Measurements from ENCODE around the gene RPL27.

The RPL27 gene

DNA sequence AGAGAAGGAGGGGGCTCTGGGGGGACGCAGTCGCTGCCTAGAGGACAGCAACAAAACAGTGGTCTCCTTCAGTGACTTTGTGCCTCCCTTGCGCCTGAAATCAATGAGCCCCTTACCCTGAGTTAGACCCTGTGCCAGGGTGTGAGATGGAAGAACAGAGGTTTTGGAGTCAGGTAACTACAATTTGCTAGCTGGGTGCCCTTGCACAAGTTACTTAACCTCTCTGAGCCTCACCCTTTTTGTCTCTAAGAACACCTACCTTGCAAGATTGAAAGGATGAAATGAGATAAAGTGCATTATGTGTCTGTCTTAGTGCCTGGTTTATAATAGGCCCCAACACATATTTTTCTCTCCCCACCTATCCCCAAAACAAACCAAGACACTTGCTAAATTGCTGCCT lies 36.7 kb downstream of the RPL27 start:
- H3K9ac ChIP-seq (ENCODE audit: low read length) = peak overlapping the region; percentile 74
- no peaks in the 10 kb centered on the region for H3K27me3 ChIP-seq (ENCODE audit: control insufficient read depth, insufficient read depth, low read length)
- no peaks in the 10 kb centered on the region for H3K36me3 ChIP-seq (ENCODE audit: control insufficient read depth, insufficient read depth, low read length)
- peaks cover 55% of the 10 kb centered on the region for H3K4me1 ChIP-seq (ENCODE audit: control insufficient read depth, insufficient read depth, low read length)
- no peaks in the 10 kb centered on the region for H3K9me3 ChIP-seq (ENCODE audit: control insufficient read depth, insufficient read depth, low read depth, low read length)
- H3K27ac ChIP-seq (ENCODE audit: low read depth, low read length) = peak overlapping the region; percentile 10; the same call in 1 of the 2 replicates
- 0 out of 2 replicates have a peak overlapping the region, but pooled peaks have one; percentile 44 for H3K4me3 ChIP-seq (ENCODE audit: low read depth, low read length)

DNA sequence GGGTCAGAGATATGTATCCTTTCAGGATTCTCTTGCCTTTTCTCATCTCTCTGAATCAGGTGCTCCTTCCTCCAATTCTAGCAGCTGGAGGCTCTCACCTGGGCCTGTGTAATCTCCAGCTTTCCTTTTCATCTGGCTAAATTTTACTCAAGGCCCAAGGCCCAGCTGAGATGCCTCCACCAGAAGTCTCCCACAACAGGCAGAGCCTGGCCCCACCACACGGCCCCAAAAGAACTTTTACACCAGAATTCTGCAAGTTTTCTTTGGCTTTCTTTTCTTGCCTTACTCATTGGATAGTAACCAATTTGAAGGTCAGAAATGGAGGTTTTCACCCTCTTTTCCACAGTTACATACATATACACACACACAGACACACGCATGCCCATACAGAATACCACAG lies 41.4 kb downstream of the RPL27 start:
- no peaks in the 10 kb centered on the region for H3K9me3 ChIP-seq (ENCODE audit: control insufficient read depth, insufficient read depth, low read depth, low read length)
- H3K4me3 ChIP-seq (ENCODE audit: low read depth, low read length) = no peak overlapping the region
- H3K9ac ChIP-seq (ENCODE audit: low read length) = no peak overlapping the region
- 0 out of 2 replicates have a peak overlapping the region, but pooled peaks have one; percentile 10 for H3K27ac ChIP-seq (ENCODE audit: low read depth, low read length)
- peaks cover 61% of the 10 kb centered on the region for H3K4me1 ChIP-seq (ENCODE audit: control insufficient read depth, insufficient read depth, low read length)
- no peaks in the 10 kb centered on the region for H3K27me3 ChIP-seq (ENCODE audit: control insufficient read depth, insufficient read depth, low read length)
- H3K36me3 ChIP-seq (ENCODE audit: control insufficient read depth, insufficient read depth, low read length) = peaks cover 7% of the 10 kb centered on the region; the same call in 1 of the 2 replicates

DNA sequence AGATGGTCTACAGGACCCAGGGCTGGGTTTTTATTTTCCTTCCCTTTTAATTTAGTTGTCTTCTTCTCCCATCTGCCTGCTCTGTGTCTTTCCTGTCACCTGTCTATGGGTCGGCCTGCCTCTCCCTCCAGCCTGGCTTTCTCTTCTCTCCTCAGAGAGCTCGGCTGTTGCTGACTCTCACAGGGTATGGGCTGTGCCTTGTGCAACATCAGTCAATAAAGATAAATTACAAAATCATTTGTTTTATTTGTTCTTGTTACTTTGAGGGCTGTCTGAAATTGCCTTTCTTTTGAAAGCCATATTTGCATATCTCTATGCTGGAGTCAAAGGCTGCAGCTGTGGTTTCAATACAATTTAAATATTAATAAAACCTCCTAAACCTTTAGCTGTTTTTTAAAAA lies 42.4 kb downstream of the RPL27 start:
- Histone ChIP-seq H3K36me3 (ENCODE audit: control insufficient read depth, insufficient read depth, low read length) (peaks cover 16% of the 10 kb centered on the region), H3K27ac (ENCODE audit: low read depth, low read length) (peak overlapping the region; percentile 62), H3K27me3 (ENCODE audit: control insufficient read depth, insufficient read depth, low read length) (no peaks in the 10 kb centered on the region), H3K9me3 (ENCODE audit: control insufficient read depth, insufficient read depth, low read depth, low read length) (no peaks in the 10 kb centered on the region), H3K4me3 (ENCODE audit: low read depth, low read length) (no peak overlapping the region), H3K9ac (ENCODE audit: low read length) (no peak overlapping the region), H3K4me1 (ENCODE audit: control insufficient read depth, insufficient read depth, low read length) (peaks cover 51% of the 10 kb centered on the region)

DNA sequence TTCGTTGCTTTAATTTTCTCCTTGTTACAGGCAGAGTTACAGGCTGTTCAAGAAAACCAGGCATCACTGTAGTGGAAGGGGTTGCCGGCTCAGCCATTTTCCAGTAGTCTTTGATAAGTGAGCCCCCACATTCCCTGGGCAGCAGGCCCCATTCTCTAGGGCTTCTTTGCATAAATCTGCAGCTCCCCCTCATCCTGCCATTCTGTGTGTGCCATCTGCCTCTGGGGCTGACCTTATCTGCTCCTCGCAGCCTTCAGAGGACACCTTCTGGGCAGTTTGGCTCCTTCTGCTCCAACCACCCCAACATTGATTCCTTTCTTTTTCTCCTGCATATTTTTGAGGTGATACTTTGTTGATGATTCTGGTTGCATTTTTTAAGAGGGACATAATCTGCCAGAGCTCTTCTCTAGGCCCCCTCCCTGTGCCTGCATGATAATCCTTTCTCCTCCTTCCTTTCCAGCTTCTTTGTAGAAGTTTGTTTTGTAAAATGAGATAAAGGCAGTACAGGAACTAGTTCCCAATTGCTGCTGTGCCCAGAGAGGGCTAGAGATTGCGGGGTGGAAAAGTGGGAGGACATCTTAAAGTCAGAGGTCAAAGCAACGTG lies 43.9 kb downstream of the RPL27 start:
- peaks cover 39% of the 10 kb centered on the region for H3K4me1 ChIP-seq (ENCODE audit: control insufficient read depth, insufficient read depth, low read length)
- H3K27ac ChIP-seq (ENCODE audit: low read depth, low read length) = peak overlapping the region; percentile 48; the same call in 1 of the 2 replicates
- H3K36me3 ChIP-seq (ENCODE audit: control insufficient read depth, insufficient read depth, low read length) = peaks cover 20% of the 10 kb centered on the region
- H3K9me3 ChIP-seq (ENCODE audit: control insufficient read depth, insufficient read depth, low read depth, low read length) = no peaks in the 10 kb centered on the region
- no peaks in the 10 kb centered on the region for H3K27me3 ChIP-seq (ENCODE audit: control insufficient read depth, insufficient read depth, low read length)
- peak overlapping the region; percentile 5 for H3K9ac ChIP-seq (ENCODE audit: low read length)
- H3K4me3 ChIP-seq (ENCODE audit: low read depth, low read length) = no peak overlapping the region

DNA sequence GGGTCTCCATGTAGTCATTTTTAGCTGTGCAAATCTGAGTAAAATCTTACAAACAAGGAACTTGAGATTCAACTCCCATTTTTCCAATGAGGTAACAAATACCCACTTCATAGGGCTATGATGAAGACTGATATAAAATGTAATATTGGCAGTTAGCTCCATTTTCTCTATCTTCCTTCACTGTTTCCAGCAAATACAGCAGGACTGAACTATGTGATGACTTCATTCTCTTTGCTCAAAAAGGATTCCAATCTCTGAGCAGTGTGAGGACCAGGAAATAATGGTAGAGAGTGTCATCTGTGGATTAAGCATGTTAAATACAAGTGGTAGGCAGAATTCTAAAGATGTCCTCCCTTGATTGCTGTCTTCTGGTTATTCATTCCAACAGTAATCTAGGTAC lies 45.1 kb downstream of the RPL27 start:
- H3K4me3 ChIP-seq (ENCODE audit: low read depth, low read length) = no peak overlapping the region
- no peak overlapping the region for H3K9ac ChIP-seq (ENCODE audit: low read length)
- H3K9me3 ChIP-seq (ENCODE audit: control insufficient read depth, insufficient read depth, low read depth, low read length) = no peaks in the 10 kb centered on the region
- no peaks in the 10 kb centered on the region for H3K27me3 ChIP-seq (ENCODE audit: control insufficient read depth, insufficient read depth, low read length)
- H3K36me3 ChIP-seq (ENCODE audit: control insufficient read depth, insufficient read depth, low read length) = peaks cover 25% of the 10 kb centered on the region
- H3K4me1 ChIP-seq (ENCODE audit: control insufficient read depth, insufficient read depth, low read length) = peaks cover 37% of the 10 kb centered on the region
- H3K27ac ChIP-seq (ENCODE audit: low read depth, low read length) = no peak overlapping the region

DNA sequence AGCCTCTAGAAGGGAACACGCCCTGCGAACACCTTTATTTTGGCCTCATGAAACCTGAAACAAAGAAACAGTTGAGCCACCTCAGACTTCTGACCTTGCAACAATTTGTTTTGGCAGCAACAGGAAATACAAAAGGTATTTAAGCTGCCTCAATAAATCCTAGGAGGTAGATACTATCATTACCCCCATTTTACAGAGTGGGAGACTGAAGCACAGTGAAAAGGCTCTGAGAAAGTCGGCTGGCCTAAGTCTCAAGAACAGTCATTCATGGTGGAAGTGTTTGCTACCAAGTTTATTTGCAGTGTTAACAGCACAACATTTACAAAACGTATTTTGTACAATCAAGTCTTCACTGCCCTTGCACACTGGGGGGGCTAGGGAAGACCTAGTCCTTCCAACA lies 45.8 kb downstream of the RPL27 start:
- H3K27me3 ChIP-seq (ENCODE audit: control insufficient read depth, insufficient read depth, low read length) = no peaks in the 10 kb centered on the region
- peaks cover 30% of the 10 kb centered on the region for H3K36me3 ChIP-seq (ENCODE audit: control insufficient read depth, insufficient read depth, low read length)
- peaks cover 37% of the 10 kb centered on the region for H3K4me1 ChIP-seq (ENCODE audit: control insufficient read depth, insufficient read depth, low read length)
- H3K9me3 ChIP-seq (ENCODE audit: control insufficient read depth, insufficient read depth, low read depth, low read length) = no peaks in the 10 kb centered on the region
- no peak overlapping the region for H3K9ac ChIP-seq (ENCODE audit: low read length)
- no peak overlapping the region; the same call in 1 of the 2 replicates for H3K27ac ChIP-seq (ENCODE audit: low read depth, low read length)
- no peak overlapping the region for H3K4me3 ChIP-seq (ENCODE audit: low read depth, low read length)

DNA sequence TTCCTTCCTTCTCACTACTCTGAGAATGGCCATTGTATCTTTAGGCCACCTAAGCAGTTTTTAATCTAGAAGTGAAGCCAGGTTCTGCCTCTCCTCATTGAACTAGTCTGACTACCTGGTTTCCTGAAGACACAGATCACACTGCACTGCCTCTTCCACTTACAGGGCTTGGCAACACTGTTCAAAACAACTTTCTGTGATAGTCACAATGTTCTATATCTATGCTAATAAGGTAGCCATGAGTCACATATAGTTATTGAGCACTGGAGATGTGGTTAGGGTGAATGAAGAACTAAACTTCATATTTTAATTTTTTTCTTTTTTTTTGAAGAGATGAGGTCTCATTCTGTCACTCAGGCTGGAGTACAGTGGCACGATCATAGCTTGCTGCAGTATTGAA lies 53.8 kb downstream of the RPL27 start:
- Histone ChIP-seq H3K4me1 (ENCODE audit: control insufficient read depth, insufficient read depth, low read length) (no peaks in the 10 kb centered on the region), H3K9ac (ENCODE audit: low read length) (no peak overlapping the region), H3K9me3 (ENCODE audit: control insufficient read depth, insufficient read depth, low read depth, low read length) (no peaks in the 10 kb centered on the region), H3K27me3 (ENCODE audit: control insufficient read depth, insufficient read depth, low read length) (no peaks in the 10 kb centered on the region), H3K4me3 (ENCODE audit: low read depth, low read length) (no peak overlapping the region), H3K27ac (ENCODE audit: low read depth, low read length) (no peak overlapping the region), H3K36me3 (ENCODE audit: control insufficient read depth, insufficient read depth, low read length) (peaks cover 57% of the 10 kb centered on the region)

Data from HUES6 (cell line).